ENCODE results near the gene CHST15.
A peak's percentile ranks its signal among the peaks of the same experiment; 100 is the strongest.

The CHST15 gene

DNA sequence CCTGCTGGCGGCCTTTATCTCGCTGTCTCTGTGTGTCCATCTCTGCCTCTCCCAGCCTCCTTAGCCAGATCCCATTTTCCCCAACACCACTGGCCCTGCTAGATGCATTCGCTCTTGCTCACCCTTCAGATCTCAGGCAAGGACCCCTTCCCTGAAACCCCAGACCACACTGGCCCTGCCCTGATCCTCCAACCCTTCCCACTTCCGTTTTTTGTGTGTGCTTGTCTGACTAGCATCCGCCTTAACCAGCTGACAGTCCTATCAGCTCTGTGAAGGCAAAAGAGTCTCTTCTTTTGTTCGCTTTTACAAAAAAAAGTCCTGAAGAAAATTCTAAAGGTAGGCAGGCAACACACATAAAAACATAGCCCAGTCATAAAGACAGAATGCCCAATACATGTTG is 28.7 kb downstream of the CHST15 start:
- peak; percentile 35 to 67 (median 59) for DNase-seq

DNA sequence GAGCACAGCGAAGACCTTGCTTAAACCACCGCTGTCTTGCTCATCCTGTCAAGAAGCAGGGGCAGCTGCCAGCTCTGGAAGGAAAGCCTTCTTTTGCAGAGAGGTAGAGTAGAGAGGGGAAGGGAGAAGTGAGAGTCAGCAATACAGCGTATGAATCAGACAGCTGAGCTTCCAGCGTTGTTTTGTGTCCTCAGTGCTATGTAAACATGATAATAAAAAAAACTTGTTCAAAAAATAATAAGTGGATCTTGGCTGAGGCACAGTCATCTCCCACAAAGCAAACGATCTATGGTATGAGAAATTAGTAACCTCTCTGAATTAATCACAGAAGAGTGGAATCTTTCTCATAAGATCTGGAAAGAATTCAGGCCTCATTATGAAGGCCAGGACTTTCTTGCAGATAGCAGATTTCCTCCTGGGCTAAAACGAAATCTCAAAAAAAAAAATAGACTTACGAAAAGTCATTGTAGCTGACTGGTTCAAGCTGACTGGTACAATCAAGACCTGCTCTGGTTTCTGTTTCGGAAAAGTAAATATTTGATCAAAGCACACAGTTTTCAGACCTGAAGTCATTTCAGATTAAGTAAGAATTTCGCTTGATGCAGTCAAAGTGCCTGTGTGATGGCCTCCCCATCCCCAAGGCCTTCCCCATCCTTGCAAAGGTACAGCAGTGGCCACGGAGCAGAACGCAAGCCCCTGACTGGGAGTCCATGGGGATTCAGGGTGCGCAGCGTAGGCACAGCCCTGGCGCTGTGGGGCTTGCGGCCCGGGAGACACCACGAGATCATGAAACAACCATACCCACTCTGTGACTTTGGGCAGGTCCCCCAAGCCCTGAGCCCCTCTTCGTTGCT is 29.4 kb downstream of the CHST15 start:
- DNase-seq: peak; percentile 54 to 77 (median 70)

DNA sequence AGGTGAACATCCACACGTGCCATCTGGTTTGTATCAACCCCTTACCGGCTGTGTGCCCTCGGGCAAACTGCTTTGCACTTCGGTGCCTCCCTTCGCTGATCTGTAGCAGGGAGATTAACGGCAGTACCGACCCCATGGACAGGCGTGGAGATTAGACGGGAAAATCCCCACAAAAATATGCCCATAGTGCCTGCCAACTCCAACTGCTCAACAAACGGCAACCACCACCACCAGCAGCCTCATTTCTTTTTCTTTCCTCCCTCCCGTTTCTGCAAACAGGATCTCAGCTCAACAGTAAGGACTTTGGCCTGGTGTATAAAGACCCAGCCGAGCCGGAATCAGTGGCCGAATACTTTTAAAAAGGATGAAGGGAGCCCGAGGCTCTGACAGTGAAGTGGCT is 31.0 kb downstream of the CHST15 start:
- DNase-seq: no peak

DNA sequence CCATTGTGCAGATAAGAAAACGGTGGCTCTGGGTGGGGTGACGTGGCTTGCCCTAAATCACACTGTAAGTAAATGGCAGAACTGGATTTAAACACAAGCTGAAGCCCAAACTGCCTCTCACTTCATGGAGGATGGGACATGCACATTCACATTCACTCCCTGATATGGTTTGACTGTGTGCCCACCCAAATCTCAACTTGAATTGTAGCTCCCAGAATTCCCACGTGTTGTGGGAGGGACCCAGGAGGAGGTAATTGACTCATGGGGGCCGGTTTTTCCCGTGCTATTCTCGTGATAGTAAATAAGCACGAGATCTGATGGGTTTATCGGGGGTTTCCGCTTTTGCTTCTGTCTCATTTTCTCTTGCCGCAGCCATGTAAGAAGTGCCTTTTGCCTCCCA is 32.4 kb downstream of the CHST15 start:
- DNase-seq: no peak

DNA sequence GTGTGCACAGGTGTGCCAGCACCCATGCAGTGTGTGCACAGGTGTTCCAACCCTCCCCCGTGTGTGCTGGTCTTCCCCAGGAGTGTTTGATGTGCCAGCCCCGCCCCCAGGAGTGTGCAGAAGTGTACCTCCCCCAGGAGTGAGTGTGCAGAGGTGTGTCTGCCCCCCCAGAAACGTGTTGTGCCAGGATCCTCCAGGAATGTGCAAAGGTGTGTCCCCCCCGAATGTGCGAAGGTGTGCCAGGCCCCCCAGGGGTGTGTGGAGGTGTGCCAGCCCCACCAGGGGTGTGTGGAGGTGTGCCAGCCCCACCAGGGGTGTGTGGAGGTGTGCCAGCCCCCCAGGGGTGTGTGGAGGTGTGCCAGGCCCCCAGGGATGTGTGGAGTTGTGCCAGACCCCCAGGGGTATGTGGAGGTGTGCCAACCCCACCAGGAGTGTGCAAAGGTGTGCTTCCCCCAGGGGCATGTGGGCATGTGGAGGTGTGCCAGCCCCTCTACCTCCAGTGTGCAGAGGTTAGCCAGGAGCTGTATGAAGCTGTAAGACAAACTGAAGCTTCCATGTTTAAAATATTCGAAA is 33.2 kb downstream of the CHST15 start:
- DNase-seq: no peak

DNA sequence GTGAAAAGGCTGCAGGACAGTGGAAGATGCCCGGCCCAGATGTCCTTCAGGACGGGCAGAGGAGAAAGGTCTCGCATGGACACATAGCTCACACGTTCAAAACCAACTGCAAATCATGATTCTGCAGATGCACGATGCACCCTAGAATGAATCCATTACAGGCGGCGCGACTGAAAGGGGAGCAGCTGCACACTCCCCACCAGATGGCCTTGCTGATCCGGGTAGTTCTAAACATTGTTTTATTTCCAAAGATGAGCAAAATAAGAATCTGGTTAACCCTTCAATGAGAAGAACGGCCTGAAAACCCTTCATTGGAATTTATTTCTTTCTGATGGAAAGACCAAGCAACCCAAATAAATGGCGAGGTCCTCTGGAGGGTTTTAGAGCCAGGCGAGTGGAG is 33.8 kb downstream of the CHST15 start:
- no peak for DNase-seq

DNA sequence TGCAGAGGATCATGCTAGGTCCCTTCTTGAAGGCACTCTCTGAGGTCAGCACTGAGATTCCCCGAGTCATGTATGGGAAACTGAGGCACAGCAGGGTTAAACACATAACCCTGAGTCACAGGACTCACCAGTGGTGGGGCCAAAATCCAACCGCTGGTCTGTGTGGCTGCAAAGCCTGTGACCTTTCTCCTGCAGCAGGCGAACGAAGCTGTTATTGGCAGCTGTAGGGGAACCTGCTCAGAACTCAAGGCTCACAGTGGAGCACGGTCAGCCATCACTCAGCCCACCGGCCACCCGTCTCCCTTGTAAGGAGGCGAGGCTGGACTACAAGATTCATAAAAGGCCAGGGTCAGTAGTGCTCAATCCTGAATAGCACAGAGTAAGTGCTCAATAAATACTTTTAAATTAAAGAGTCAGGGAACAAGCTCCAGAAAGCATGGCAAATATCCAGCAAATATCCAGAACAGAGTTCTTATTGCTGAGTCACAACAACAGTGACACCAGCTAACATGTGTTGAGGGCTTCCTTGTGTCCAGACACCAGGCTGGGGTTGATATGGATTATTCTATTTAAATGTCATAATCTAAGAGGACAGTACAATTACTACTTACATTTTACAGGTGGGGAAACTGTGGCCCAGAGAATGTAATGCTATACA is 34.9 kb downstream of the CHST15 start:
- no peak for DNase-seq

DNA sequence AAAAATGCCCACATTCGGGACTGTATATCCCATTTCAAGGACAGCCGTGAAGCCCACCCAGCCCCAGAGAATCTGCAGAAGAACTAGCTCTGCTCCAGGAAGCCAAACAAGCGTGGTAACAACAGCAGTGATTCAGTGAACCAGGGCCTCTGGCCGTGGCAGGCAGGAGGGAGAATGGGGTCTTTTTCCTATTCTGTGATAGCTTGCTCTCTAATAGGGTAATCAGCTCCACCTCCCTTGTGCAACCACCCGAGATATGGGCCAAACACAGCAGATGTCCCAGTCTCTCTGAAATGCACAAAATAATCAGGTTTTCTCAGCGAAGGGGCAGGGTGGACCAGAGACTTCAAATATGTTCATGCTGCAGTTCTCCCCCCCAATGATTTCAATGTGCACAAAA is 35.8 kb downstream of the CHST15 start:
- DNase-seq: no peak

DNA sequence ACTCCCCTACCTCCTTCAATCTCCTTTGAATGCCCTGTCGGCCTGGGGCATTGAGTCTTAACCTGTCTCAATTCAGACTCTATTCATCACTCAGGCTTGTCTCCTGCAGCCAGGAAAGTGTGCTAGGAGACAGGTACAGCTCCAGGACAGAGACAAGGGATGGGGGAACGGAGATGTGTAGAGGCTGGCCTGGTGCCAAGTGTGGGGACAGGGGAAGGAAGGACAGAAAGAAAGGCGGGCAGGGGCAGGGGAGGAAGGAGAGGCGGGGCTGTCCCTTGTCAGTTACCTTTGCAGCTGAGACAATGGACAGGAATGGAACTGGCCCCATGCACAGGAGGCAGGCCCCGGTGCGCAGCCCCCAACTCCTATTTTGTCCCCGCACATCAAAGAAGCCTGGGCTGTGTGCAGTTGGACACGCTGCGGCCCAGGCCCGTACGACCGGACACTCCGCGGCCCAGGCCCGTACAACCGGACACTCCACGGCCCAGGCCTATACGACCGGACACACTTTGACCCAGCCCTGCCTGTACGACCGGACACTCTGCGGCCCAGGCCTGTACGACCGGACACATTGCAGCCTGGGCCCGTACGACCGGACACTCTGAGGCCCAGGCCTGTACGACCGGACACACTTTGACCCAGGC is 36.9 kb downstream of the CHST15 start:
- no peak for DNase-seq

DNA sequence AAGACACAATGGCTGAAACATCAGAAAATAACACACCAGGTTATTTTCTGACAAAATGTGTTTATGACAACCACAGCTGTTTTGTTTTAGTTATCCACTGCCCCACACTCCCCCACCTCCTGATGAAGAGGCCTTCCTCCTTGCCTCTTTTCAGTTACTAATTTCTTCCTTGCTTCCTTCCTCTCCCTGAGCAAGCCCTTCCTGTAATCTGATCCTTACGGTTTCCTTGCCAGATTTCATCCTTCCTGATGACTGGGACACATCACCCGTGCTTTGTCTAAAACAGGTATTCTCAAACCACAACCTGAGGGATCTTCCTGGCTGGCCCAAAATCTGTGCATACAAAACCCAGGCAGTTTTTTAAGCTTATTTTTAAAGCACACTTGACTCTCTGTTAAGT is 39.4 kb downstream of the CHST15 start:
- no peak for DNase-seq

DNA sequence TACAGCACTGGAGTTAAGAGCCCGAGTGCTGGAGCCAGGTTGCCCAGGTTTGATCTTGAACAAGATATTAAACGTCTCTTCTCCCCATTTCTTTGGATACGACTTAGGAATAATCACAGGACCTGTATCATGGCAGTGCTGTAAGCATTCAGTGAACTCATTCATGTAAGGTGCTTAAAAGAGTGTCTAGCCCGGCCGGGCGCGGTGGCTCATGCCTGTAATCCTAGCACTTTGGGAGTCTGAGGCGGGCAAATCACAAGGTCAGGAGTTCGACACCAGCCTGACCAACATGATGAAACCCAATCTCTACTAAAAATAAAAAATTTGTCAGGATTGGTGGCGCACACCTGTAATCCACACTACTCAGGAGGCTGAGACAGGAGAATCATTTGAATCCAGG is 40.8 kb downstream of the CHST15 start:
- DNase-seq: no peak

DNA sequence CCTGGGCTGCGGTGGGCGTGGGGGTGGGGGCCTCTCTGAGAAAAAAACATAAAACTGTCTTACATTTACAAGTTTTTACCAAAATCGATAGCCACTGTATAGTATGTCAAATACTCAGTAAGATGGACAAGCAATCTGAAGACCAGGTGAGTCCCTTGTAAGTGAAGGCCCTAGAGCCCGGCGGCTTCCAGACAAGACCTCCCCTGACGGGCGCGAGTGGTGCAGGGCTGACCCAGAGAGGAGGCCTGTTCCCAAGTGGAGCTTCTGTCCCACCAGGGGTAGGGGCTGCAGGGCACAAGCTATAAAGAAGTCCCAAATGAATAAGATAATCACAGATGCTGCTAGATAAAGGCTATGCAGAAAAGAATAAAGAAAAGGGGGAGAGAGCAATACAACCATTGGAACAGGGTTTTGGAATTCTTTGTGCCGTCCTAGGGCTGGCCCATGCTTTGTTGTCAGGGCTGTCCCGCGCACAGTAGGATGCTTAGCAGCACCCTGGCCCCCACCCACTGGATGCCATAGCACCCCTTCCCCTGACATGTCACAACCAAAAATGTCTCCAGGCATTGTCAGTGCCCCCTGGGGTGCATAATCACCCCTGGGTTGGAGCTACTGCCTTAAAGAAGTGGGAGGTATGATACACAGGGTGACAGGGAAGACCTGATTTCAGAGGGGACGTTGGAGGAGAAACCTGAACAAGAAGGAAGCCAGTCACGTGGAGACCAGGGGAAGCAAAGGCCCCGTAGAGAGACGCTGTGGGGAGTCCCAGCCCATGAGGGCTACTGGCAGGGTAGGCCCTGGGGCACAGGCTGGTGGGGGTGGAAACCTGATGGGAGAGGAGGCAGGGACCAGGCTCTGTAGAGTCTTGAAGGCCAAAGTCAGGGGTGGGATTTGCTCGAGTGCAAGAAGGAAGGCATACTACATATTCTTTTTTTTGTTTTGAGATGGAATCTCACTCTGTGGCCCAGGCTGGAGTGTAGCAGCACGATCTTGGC is 43.1 kb downstream of the CHST15 start:
- no peak for DNase-seq

DNA sequence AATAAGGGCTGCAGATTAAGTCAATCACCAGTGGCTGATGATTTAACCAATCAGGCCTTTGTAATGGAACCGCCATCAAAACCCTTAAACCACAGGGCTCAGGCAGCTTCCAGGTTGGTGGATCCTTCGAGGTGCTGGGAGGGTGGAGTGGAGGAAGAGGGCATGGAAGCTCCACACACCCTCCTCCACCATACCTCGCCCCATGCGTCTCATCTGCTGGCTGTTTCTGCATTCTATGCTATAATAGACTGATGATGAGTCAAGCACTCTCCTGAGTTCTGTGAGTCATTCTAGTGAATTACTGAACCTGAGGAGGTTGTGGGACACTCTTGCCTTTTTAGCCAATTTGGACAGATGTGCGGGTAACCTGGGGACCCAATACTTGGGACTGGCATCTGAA is 43.9 kb downstream of the CHST15 start:
- DNase-seq: no peak

DNA sequence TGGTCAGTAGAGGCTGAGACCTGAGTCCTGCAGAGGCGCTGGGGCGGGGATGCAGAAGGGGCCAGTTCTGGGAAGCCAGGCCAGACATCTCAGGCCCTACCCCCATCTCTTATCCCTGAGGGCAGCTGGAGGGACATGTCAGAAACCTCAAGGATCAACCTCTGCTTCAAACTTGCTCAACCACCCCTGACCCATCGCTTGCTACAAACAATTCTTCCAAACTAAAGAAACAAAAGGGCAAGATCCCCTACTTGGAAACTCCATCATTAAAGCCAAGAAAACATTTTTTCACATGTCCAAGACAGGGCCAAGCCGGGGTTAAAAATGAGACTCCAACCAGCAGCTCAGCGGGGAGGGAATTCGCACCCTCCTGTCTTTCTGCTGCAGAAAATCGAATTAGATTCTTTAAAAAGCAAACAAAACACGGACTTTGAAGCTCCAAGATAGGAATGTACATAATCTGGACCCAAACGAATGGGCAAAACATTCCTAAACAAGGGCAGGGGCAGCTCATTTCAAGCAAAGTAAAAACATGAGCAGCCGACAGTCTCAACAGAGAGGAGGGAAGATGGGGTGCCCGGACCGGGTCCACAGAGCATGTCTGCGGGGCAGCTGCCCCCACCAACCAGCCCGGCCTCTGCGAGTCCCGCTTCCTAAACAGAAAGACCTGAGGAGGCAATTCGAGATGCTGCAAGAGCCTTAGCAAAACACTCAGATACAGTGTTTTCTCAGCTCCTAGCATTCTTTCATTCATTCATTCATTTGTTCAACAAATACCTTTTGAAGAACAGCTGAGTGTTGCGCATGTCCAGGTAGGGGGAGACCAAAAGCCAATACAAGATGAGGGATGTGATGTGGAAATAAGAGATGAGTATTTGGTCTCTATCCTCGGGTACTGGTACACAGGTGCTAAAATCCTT is 44.8 kb downstream of the CHST15 start:
- DNase-seq: no peak

DNA sequence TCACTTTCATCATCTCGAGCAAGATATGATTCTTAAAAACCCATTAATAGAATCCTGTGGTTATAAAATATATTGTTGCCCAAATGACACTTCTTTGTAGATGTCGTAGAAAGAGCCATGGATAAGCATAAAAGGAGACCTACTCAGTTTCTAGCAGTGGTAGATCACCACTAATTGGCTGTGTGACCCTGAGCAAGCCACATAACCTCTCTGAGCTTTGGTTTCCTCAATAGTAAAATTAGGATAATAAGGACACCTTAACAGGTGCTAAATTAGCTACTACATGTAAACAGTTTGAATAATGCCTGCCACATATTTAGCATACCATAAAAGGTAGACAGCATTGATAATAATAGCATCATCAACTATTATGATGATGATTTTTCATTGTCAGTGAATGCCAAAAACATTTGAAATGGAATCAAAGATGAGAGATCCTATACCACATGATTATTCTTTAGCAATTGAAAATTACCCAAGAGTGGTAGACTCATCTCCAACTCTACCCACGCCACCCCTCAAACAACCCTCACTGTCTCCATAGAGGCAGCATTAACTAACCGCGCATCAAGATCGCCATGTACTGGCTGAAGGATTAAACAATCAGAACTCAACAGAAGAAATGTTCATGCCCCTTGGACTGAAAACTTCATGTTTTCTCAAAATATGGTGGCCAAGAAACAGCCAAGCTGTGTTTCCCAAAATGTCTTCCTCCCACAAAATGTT is 45.8 kb downstream of the CHST15 start:
- DNase-seq: peak in 3 of 4 experiments; percentile 55 to 60 (median 56)

DNA sequence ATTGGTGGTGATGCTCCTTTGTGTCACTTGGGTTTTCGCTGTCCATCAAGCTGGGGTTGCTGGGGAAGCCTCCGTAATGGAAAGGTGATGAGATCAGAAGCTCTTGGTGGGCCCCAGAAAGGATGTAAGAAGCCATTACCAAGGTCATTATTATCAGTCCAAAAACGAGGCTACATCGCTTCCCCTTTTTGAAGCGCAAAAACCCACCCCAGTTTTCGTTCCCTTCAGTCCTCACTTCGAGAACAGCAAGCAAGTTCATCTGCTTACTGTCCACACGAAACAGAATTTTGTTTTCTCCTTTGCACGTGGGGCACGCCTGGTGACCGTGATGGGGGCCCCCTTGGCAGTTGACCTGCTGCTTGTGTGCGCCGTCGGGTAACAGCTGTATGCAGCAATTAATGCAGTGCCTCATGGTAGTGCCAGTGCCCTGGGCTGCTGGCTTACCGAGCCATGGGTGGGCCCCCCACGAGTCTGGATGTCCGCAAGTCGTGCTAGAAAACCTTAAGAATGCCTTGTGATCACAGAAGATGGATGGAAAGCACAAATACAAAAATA is 47.5 kb downstream of the CHST15 start:
- DNase-seq: no peak

DNA sequence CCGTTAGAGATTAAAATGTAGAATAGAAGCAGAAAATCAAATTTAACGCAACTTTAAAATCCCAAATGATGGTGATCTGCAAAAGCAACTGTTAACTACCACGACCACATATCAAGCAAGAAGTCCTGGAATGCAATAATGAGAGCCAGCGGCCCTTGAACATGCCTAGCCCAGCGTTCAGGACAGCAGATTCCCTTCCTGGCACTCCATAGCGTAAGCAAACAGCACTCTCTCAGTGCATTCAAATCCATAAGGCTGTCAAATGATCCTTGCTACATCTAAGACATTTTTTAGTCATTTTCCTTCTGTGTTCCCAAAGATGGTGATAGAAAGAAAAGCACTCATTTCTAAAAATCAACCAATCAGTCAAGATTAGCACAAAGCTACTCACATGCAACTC is 48.1 kb downstream of the CHST15 start:
- no peak for DNase-seq

DNA sequence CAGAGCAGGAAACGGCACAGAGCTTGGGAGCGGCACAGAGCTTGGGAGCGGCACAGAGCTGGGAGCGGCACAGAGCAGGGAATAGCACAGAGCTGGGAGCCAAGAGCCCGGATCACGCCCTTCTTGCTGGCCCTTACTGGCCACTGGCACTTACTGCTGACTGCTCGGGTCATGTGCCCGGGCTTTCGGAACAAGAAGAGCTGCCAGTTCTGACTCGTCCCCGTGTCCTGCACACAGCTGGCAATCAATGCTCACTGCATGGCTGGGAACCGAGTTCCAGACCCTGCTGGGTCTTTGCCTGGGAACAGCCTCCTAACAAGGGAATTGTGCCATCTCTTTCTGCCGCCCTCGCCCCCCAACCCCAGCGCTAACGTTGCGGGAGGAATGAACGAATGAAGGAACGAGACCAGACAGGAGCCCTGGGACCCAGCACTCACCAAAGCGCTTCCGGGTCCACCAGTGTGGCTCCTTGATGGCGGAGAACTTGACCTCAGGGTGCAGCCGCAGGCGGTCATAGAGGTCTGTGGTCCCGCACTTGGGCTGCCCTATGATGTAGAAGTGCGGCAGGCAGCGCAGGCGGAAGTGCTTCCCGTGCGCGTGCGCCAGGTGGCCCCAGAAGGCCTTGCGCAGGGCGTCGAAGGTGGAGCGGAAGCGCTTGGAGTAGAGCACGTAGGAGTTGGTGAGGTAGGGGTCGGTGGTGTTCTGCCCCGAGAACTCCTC is 49.1 kb downstream of the CHST15 start:
- DNase-seq: no peak
